Aorta (tissue), 5 donors: ENCODE measurements around the gene FUS. TPM values are rescaled to one million over a fixed set of nuclear protein-coding genes. Genes with fewer than 3 reads are reported as not detected.
A peak's percentile ranks its signal among the peaks of the same experiment; 100 is the strongest.
"Not testable (repeated sequence)": the region's sequence is repeated elsewhere in the genome, so short reads cannot be mapped to it uniquely, and the experiment has no call there.

Experiments
- ATAC-seq: fragments of 200-7000 bp; cut with Tn5 transposase; one replicate; pipeline ENCODE4 v1.9.1; 2022; ENCODE audit warnings: moderate library complexity; ENCODE audit not compliant: low FRiP score
- DNase-seq, 2 donors: peaks; one replicate each; pipeline ENCODE4 v3.0.0-alpha.2; 2020
- H3K27ac ChIP-seq, 2 donors: one replicate each; pipeline ENCODE4 v1.5.1; 2013; ENCODE audit warnings: low read length in 2 of 2, mild to moderate bottlenecking in 2 of 2, moderate library complexity in 2 of 2, control low read depth in 1 of 2, inconsistent platforms in 1 of 2, low read depth in 1 of 2
- H3K27me3 ChIP-seq, 2 donors: one replicate each; pipeline ENCODE4 v1.6.1; 2013; ENCODE audit warnings: control low read depth in 1 of 2, low read length in 1 of 2, mild to moderate bottlenecking in 1 of 2, moderate library complexity in 1 of 2; ENCODE audit not compliant: insufficient read depth in 2 of 2, control insufficient read depth in 1 of 2
- H3K36me3 ChIP-seq, 2 donors: one replicate each; pipeline ENCODE4 v1.6.1; 2013; ENCODE audit warnings: control low read depth in 1 of 2, low read length in 1 of 2, mild to moderate bottlenecking in 1 of 2; ENCODE audit not compliant: insufficient read depth in 2 of 2, control insufficient read depth in 1 of 2
- H3K4me1 ChIP-seq, 2 donors: one replicate each; pipeline ENCODE4 v1.6.1; 2013; ENCODE audit warnings: low read length in 2 of 2, control low read depth in 1 of 2, mild to moderate bottlenecking in 1 of 2, moderate library complexity in 1 of 2; ENCODE audit not compliant: insufficient read depth in 2 of 2, control insufficient read depth in 1 of 2
- H3K4me3 ChIP-seq, 2 donors: one replicate each; pipeline ENCODE4 v1.5.1; 2013; ENCODE audit warnings: low read length in 2 of 2, control low read depth in 1 of 2, mild to moderate bottlenecking in 1 of 2
- H3K9me3 ChIP-seq: one replicate; pipeline ENCODE4 v1.6.1; 2013; ENCODE audit warnings: mild to moderate bottlenecking, low read length; ENCODE audit not compliant: control insufficient read depth
- WGBS, 2 donors: extraction: QIAGEN DNeasy Blood & Tissue Kit; methylation state at CpG; one replicate each; pipeline ENCODE4 v1.1.7; 2013; 5-methylcytosine and 5-hydroxymethylcytosine counted together
- intact Hi-C, 2 donors: fragments of 100-400 bp; cut with DNase I; formaldehyde crosslinking; loops; one replicate each; pipeline versions ENCODE4 v1.14.2 to v1.15.0; 2022
- polyA plus RNA-seq, 2 donors: library from polyadenylated mRNA; stranded (reverse); fragments of 200-250 nt; gene quantifications; one replicate each; pipeline ENCODE4 v1.2.3, GENCODE V29; 2013
- total RNA-seq, 2 donors: library from RNA; stranded (reverse); fragmentation: NEBNext Ultra II Directional; extraction: Animal tissue kit (Norgen Biotek cat#: 25700); gene quantifications; one replicate each; pipeline ENCODE4 v1.2.1, GENCODE V29; 2021
- donor health status: healthy with polysubstance abuse.
- donor health status: Bipolar disorder and iron deficiency.
- donor health status: DM: no; HTN: no; CAD: no.
- donor health status: DM: no; HTN: no; CAD: no.
- donor health status: DM: yes; HTN: yes; CAD: no.

Gene FUS
- total and polyA plus RNA-seq, 4 donors: 95.7 to 329 (median 248) TPM

DNA sequence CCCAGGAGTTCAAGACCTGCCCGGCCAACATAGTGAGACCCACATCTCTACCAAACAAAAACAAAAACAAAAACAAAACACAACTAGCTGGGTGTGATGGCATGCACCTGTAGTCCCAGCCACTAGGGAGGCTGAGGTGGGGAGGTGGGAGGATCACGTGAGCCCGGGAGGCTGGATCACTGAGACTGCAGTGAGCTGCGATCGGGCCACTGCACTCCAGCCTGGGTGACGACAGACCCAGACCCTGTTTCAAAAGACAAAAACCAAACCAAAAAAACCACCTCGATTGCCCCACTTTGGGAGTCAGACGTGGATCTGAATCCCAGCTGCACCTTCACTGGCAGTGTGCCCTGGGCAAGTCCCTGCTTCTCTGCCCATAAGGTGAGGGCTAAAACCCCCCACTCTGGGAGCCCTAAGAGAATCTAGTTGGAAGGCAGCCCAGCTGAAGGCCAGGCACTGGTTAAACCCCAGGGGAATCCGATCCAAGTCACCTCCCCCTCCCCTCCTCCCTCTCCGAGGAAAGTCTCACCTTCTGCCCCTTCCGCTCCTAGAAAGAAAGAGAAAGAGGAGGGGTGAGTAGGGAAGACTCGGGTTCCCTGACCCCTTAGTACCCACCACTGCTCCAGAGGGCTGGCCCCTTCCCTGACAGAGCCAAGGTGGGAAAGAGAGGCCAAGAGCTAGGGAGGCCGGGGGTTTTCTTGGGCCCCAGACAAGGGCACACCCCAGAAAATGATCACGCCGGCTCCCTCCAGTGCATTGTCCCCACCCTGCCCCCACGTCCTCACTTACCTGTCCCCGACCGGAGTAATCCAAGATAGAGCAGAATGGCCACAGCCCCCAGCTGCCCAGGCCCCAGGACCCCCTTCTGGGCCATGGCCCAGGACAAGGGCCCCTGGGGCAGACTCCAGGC, 45.1 kb upstream of the FUS start:
- no peak for DNase-seq
- intact Hi-C loops: no loop called here
- 24 to 26% methylated on average over 17 to 18 of the region's 18 CpGs for WGBS, 2 donors
- no peak for ATAC-seq
- Histone ChIP-seq H3K4me3 (no peak overlapping the region), H3K36me3 (peaks cover 0 to 5% of the 10 kb centered on the region in 2 donors), H3K27ac (no peak overlapping the region), H3K9me3 (no peaks in the 10 kb centered on the region), H3K4me1 (no peaks in the 10 kb centered on the region), H3K27me3 (no peaks in the 10 kb centered on the region)

DNA sequence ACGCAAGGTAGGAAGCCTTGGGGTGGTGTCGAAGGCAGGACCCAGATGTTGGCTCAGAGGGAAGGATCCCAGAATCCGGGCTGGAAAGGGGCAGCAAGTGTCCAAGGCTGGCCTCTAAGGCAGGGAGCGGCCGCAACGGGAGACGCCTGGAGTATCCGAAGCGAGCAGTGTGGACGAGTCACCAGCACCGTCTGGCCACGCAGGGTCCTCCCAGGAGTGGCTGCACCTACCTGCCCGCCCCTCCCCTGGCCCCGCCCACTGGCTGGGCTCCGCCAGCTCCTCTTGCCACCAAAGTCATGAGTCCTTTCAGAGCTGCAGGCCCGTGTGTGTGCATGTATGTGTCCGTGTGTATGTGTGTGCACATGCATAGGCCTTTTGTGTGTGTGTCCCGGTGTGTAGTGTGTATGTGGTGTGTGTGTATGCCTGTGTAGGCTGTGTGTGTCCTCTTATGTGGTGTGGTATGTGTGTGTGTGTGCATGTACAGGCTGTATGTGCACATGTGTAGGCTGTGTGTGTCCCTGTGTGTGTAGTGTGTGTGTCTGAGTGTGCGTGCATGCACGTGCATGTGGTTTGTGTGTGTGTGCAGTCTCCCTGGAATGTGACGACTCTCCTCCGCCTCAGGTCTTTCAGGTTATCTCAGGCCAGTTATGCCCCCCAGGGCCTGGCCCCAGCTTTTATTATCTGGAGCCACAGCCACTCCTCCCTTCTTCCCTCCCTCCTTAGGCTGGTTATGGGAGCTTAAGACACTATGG, 44.2 kb upstream of the FUS start, which contains the start of gene PRSS8:
Gene PRSS8 (minus strand): TSS at position 193 of the 752 bp plus-strand sequence. CDS start 229 bp downstream, outside the sequence.
- DNase-seq (no peak), ATAC-seq (no peak)
- Histone ChIP-seq H3K4me1 (no peaks in the 10 kb centered on the region), H3K27ac (no peak within 1 kb of the TSS), H3K9me3 (no peaks in the 10 kb centered on the region), H3K36me3 (peaks cover 0 to 5% of the 10 kb centered on the region in 2 donors), H3K27me3 (no peaks in the 10 kb centered on the region), H3K4me3 (no peak within 1 kb of the TSS)
- 61% methylated on average over 21 to 22 of the region's 22 CpGs for WGBS, 2 donors
- intact Hi-C loops: no loop called here

DNA sequence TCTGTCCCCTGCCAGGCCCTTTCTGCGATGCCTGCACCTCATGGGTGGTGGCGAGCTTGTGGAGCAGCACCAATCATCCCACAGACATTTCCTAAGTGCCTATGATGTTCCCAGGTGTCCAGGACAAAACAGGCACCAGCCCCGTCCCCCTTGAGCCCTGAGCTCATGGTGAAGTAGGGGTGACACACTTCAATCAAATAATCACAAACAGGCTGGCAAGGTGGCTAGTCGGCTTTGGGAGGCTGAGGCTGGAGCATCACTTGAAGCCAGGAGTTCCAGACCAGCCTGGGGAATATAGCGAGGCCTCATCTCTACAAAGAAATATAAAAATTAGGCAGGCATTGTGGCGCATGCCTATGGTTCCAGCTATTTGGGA, 43.7 kb upstream of the FUS start:
- Histone ChIP-seq H3K9me3 (no peaks in the 10 kb centered on the region), H3K27ac (no peak overlapping the region), H3K4me1 (peaks cover 0 to 2% of the 10 kb centered on the region in 2 donors), H3K27me3 (no peaks in the 10 kb centered on the region), H3K4me3 (no peak overlapping the region), H3K36me3 (peaks cover 0 to 2% of the 10 kb centered on the region in 2 donors)
- ATAC-seq (no peak), DNase-seq (no peak)
- 90 to 92% methylated on average over 6 of the region's 6 CpGs for WGBS, 2 donors
- intact Hi-C loops: no loop called here

GRCh38 chr16:31136822-31137499, 43.0 kb upstream of the FUS start:
- intact Hi-C loops, H3K4me3 ChIP-seq, H3K4me1 ChIP-seq, H3K36me3 ChIP-seq, DNase-seq, ATAC-seq, H3K27me3 ChIP-seq, H3K27ac ChIP-seq, H3K9me3 ChIP-seq: not testable (repeated sequence)
- 94% methylated on average over 20 of the region's 20 CpGs for WGBS, 2 donors

- intact Hi-C loops: no loop called here
- no peaks in the 10 kb centered on the region for H3K9me3 ChIP-seq
- no peak for ATAC-seq
- H3K27ac ChIP-seq: peak overlapping the region in 1 of 2 donors; percentile 66
- peaks cover 0 to 3% of the 10 kb centered on the region in 2 donors for H3K4me1 ChIP-seq
- H3K4me3 ChIP-seq: no peak overlapping the region
- DNase-seq: peak; percentile 87 to 89
- H3K36me3 ChIP-seq: no peaks in the 10 kb centered on the region
- H3K27me3 ChIP-seq: no peaks in the 10 kb centered on the region
- 16 to 22% methylated on average over 27 of the region's 27 CpGs for WGBS, 2 donors
Observed at GRCh38 chr16:31138621-31139578, 41.0 kb upstream of the FUS start.

- not testable (repeated sequence) for H3K36me3 ChIP-seq, H3K9me3 ChIP-seq, H3K4me3 ChIP-seq, ATAC-seq, DNase-seq, H3K27me3 ChIP-seq, H3K4me1 ChIP-seq
- WGBS, 2 donors: 83 to 84% methylated on average over 9 of the region's 9 CpGs
- H3K27ac ChIP-seq: peak overlapping the region in 1 of 2 donors; percentile 77
- intact Hi-C loops: loop anchor here (5.0 to 10.0 kb wide), 3 partner anchors 34 to 156 kb away; partner anchors contain the start of genes BCKDK (in 1 of the 2) and HSD3B7 (in 1 of the 2)
Observed at GRCh38 chr16:31141071-31141469, 38.9 kb upstream of the FUS start.

GRCh38 chr16:31141489-31142108, 38.3 kb upstream of the FUS start:
- ATAC-seq (peak; percentile 28), DNase-seq (peak in 1 of 2 donors; percentile 69)
- Histone ChIP-seq H3K9me3 (no peaks in the 10 kb centered on the region), H3K27me3 (no peaks in the 10 kb centered on the region), H3K4me3 (no peak overlapping the region), H3K4me1 (peaks cover 0 to 3% of the 10 kb centered on the region in 2 donors), H3K36me3 (no peaks in the 10 kb centered on the region), H3K27ac (peak overlapping the region in 1 of 2 donors; percentile 77)
- intact Hi-C loops: loop anchor here (1.0 to 10.0 kb wide), 5 partner anchors 34 to 157 kb away; partner anchors contain the start of genes BCKDK (in 1 of the 2), FUS (in 1 of the 2), HSD3B7 (in 1 of the 2) and VKORC1 (in 1 of the 2)
- 15 to 16% methylated on average over 10 of the region's 10 CpGs for WGBS, 2 donors
